ENCODE measurements around the gene TFAP2D.

TFAP2D gene

GRCh38 chr6:50708664-50709365 is 4.5 kb upstream of the TFAP2D start:
- no peak overlapping the region for H3K27ac ChIP-seq (ENCODE audit: low read depth, low read length)
- no peak overlapping the region for H3K9ac ChIP-seq (ENCODE audit: low read length)
- no peak overlapping the region for H3K4me3 ChIP-seq (ENCODE audit: low read depth in 1 of 2, low read length in 2 of 2)
- no peaks in the 10 kb centered on the region for H3K36me3 ChIP-seq (ENCODE audit: insufficient read depth, low read length)
- H3K9me3 ChIP-seq (ENCODE audit: low read length) = no peaks in the 10 kb centered on the region
- peaks cover 9 to 25% of the 10 kb centered on the region in 2 donors for H3K27me3 ChIP-seq (ENCODE audit: control insufficient read depth in 1 of 2, insufficient read depth in 2 of 2, low read length in 2 of 2)
- no peaks in the 10 kb centered on the region for H3K4me1 ChIP-seq (ENCODE audit: insufficient read depth, low read length)

GRCh38 chr6:50709366-50709734 is 4.0 kb upstream of the TFAP2D start:
- Histone ChIP-seq H3K4me1 (ENCODE audit: insufficient read depth, low read length) (no peaks in the 10 kb centered on the region), H3K9ac (ENCODE audit: low read length) (no peak overlapping the region), H3K4me3 (ENCODE audit: low read depth in 1 of 2, low read length in 2 of 2) (no peak overlapping the region), H3K27ac (ENCODE audit: low read depth, low read length) (no peak overlapping the region), H3K36me3 (ENCODE audit: insufficient read depth, low read length) (no peaks in the 10 kb centered on the region), H3K9me3 (ENCODE audit: low read length) (no peaks in the 10 kb centered on the region), H3K27me3 (ENCODE audit: control insufficient read depth in 1 of 2, insufficient read depth in 2 of 2, low read length in 2 of 2) (peaks cover 9 to 25% of the 10 kb centered on the region in 2 donors)

GRCh38 chr6:50711686-50712085 is 1.6 kb upstream of the TFAP2D start:
- Histone ChIP-seq H3K4me1 (ENCODE audit: insufficient read depth, low read length) (no peaks in the 10 kb centered on the region), H3K27me3 (ENCODE audit: control insufficient read depth in 1 of 2, insufficient read depth in 2 of 2, low read length in 2 of 2) (peaks cover 9 to 31% of the 10 kb centered on the region in 2 donors), H3K9me3 (ENCODE audit: low read length) (no peaks in the 10 kb centered on the region), H3K27ac (ENCODE audit: low read depth, low read length) (no peak overlapping the region), H3K9ac (ENCODE audit: low read length) (no peak overlapping the region), H3K4me3 (ENCODE audit: low read depth in 1 of 2, low read length in 2 of 2) (no peak overlapping the region), H3K36me3 (ENCODE audit: insufficient read depth, low read length) (no peaks in the 10 kb centered on the region)

- H3K4me1 ChIP-seq (ENCODE audit: insufficient read depth, low read length) = no peaks in the 10 kb centered on the region
- no peaks in the 10 kb centered on the region for H3K9me3 ChIP-seq (ENCODE audit: low read length)
- peaks cover 13 to 30% of the 10 kb centered on the region in 2 donors for H3K27me3 ChIP-seq (ENCODE audit: control insufficient read depth in 1 of 2, insufficient read depth in 2 of 2, low read length in 2 of 2)
- H3K4me3 ChIP-seq (ENCODE audit: low read depth in 1 of 2, low read length in 2 of 2) = no peak overlapping the region
- H3K27ac ChIP-seq (ENCODE audit: low read depth, low read length) = no peak overlapping the region
- no peak overlapping the region for H3K9ac ChIP-seq (ENCODE audit: low read length)
- H3K36me3 ChIP-seq (ENCODE audit: insufficient read depth, low read length) = no peaks in the 10 kb centered on the region
Observed at GRCh38 chr6:50712291-50712690, 1.0 kb upstream of the TFAP2D start.

GRCh38 chr6:50713977-50714486 is 706 bp downstream of the TFAP2D start:
- H3K27ac ChIP-seq (ENCODE audit: low read depth, low read length) = no peak overlapping the region
- H3K36me3 ChIP-seq (ENCODE audit: insufficient read depth, low read length) = no peaks in the 10 kb centered on the region
- H3K27me3 ChIP-seq (ENCODE audit: control insufficient read depth in 1 of 2, insufficient read depth in 2 of 2, low read length in 2 of 2) = peaks cover 7 to 24% of the 10 kb centered on the region in 2 donors
- H3K9me3 ChIP-seq (ENCODE audit: low read length) = no peaks in the 10 kb centered on the region
- no peak overlapping the region for H3K4me3 ChIP-seq (ENCODE audit: low read depth in 1 of 2, low read length in 2 of 2)
- H3K9ac ChIP-seq (ENCODE audit: low read length) = no peak overlapping the region
- no peaks in the 10 kb centered on the region for H3K4me1 ChIP-seq (ENCODE audit: insufficient read depth, low read length)

- no peak overlapping the region for H3K9ac ChIP-seq (ENCODE audit: low read length)
- no peak overlapping the region for H3K4me3 ChIP-seq (ENCODE audit: low read depth in 1 of 2, low read length in 2 of 2)
- H3K9me3 ChIP-seq (ENCODE audit: low read length) = no peaks in the 10 kb centered on the region
- H3K27ac ChIP-seq (ENCODE audit: low read depth, low read length) = no peak overlapping the region
- no peaks in the 10 kb centered on the region for H3K36me3 ChIP-seq (ENCODE audit: insufficient read depth, low read length)
- no peaks in the 10 kb centered on the region for H3K4me1 ChIP-seq (ENCODE audit: insufficient read depth, low read length)
- H3K27me3 ChIP-seq (ENCODE audit: control insufficient read depth in 1 of 2, insufficient read depth in 2 of 2, low read length in 2 of 2) = peaks cover 4 to 28% of the 10 kb centered on the region in 2 donors
Observed at GRCh38 chr6:50714487-50715379, 1.4 kb downstream of the TFAP2D start.

- Histone ChIP-seq H3K9me3 (ENCODE audit: low read length) (no peaks in the 10 kb centered on the region), H3K4me3 (ENCODE audit: low read depth in 1 of 2, low read length in 2 of 2) (no peak overlapping the region), H3K4me1 (ENCODE audit: insufficient read depth, low read length) (no peaks in the 10 kb centered on the region), H3K27me3 (ENCODE audit: control insufficient read depth in 1 of 2, insufficient read depth in 2 of 2, low read length in 2 of 2) (peaks cover 10 to 23% of the 10 kb centered on the region in 2 donors), H3K27ac (ENCODE audit: low read depth, low read length) (no peak overlapping the region), H3K9ac (ENCODE audit: low read length) (no peak overlapping the region), H3K36me3 (ENCODE audit: insufficient read depth, low read length) (no peaks in the 10 kb centered on the region)
Observed at GRCh38 chr6:50716899-50717509, 3.7 kb downstream of the TFAP2D start.

- Histone ChIP-seq H3K36me3 (ENCODE audit: insufficient read depth, low read length) (no peaks in the 10 kb centered on the region), H3K4me1 (ENCODE audit: insufficient read depth, low read length) (no peaks in the 10 kb centered on the region), H3K27ac (ENCODE audit: low read depth, low read length) (no peak overlapping the region), H3K9ac (ENCODE audit: low read length) (no peak overlapping the region), H3K27me3 (ENCODE audit: control insufficient read depth in 1 of 2, insufficient read depth in 2 of 2, low read length in 2 of 2) (peaks cover 14 to 15% of the 10 kb centered on the region in 2 donors), H3K9me3 (ENCODE audit: low read length) (no peaks in the 10 kb centered on the region), H3K4me3 (ENCODE audit: low read depth in 1 of 2, low read length in 2 of 2) (no peak overlapping the region)
Observed at GRCh38 chr6:50717734-50718457, 4.6 kb downstream of the TFAP2D start.

GRCh38 chr6:50718566-50718965 is 5.2 kb downstream of the TFAP2D start:
- no peaks in the 10 kb centered on the region for H3K4me1 ChIP-seq (ENCODE audit: insufficient read depth, low read length)
- H3K4me3 ChIP-seq (ENCODE audit: low read depth in 1 of 2, low read length in 2 of 2) = no peak overlapping the region
- H3K27ac ChIP-seq (ENCODE audit: low read depth, low read length) = no peak overlapping the region
- H3K36me3 ChIP-seq (ENCODE audit: insufficient read depth, low read length) = no peaks in the 10 kb centered on the region
- no peaks in the 10 kb centered on the region for H3K9me3 ChIP-seq (ENCODE audit: low read length)
- H3K27me3 ChIP-seq (ENCODE audit: control insufficient read depth in 1 of 2, insufficient read depth in 2 of 2, low read length in 2 of 2) = peaks cover 13 to 21% of the 10 kb centered on the region in 2 donors
- H3K9ac ChIP-seq (ENCODE audit: low read length) = no peak overlapping the region

GRCh38 chr6:50720623-50721022 is 7.3 kb downstream of the TFAP2D start:
- Histone ChIP-seq H3K4me1 (ENCODE audit: insufficient read depth, low read length) (no peaks in the 10 kb centered on the region), H3K27ac (ENCODE audit: low read depth, low read length) (no peak overlapping the region), H3K27me3 (ENCODE audit: control insufficient read depth in 1 of 2, insufficient read depth in 2 of 2, low read length in 2 of 2) (peaks cover 10 to 25% of the 10 kb centered on the region in 2 donors), H3K36me3 (ENCODE audit: insufficient read depth, low read length) (no peaks in the 10 kb centered on the region), H3K9me3 (ENCODE audit: low read length) (no peaks in the 10 kb centered on the region), H3K4me3 (ENCODE audit: low read depth in 1 of 2, low read length in 2 of 2) (no peak overlapping the region), H3K9ac (ENCODE audit: low read length) (no peak overlapping the region)

GRCh38 chr6:50721978-50722377 is 8.7 kb downstream of the TFAP2D start:
- Histone ChIP-seq H3K27ac (ENCODE audit: low read depth, low read length) (no peak overlapping the region), H3K9me3 (ENCODE audit: low read length) (no peaks in the 10 kb centered on the region), H3K36me3 (ENCODE audit: insufficient read depth, low read length) (no peaks in the 10 kb centered on the region), H3K27me3 (ENCODE audit: control insufficient read depth in 1 of 2, insufficient read depth in 2 of 2, low read length in 2 of 2) (peaks cover 9 to 24% of the 10 kb centered on the region in 2 donors), H3K9ac (ENCODE audit: low read length) (no peak overlapping the region), H3K4me3 (ENCODE audit: low read depth in 1 of 2, low read length in 2 of 2) (no peak overlapping the region), H3K4me1 (ENCODE audit: insufficient read depth, low read length) (no peaks in the 10 kb centered on the region)

Measured in muscle layer of colon (tissue), 2 donors.